ENCODE data around the gene LIME1.

- no peak for TF ChIP-seq E2F6 (IDR thresholded peaks at IDR 0.05)
- TF ChIP-seq RAD21 (IDR thresholded peaks at IDR 0.05 in 1 of 2, conservative IDR thresholded peaks at IDR 0.05 in 1 of 2; ENCODE audit: low read depth in 2 of 2, low read length in 2 of 2): no peak
- no peak for TF ChIP-seq CTCF (IDR thresholded peaks at IDR 0.05; ENCODE audit: control extremely low read depth in 1 of 3, insufficient read depth in 1 of 3, low read depth in 1 of 3, low read length in 3 of 3)
- TF ChIP-seq SIN3A (conservative IDR thresholded peaks at IDR 0.05 in 1 of 2, IDR thresholded peaks at IDR 0.05 in 1 of 2; ENCODE audit: low read depth in 1 of 2, low read length in 2 of 2): no peak
- no peak for TF ChIP-seq MAX (IDR thresholded peaks at IDR 0.05)
- TF ChIP-seq BRCA1 (IDR thresholded peaks at IDR 0.05; ENCODE audit: low read depth, low read length): no peak
- no peak for TF ChIP-seq POLR2A (IDR thresholded peaks at IDR 0.05; ENCODE audit: control extremely low read depth in 1 of 2, low read depth in 2 of 2, low read length in 2 of 2)
- no peak for TF ChIP-seq CREB1 (IDR thresholded peaks at IDR 0.05)
- TF ChIP-seq CHD2 (IDR thresholded peaks at IDR 0.05; ENCODE audit: low read length): no peak
Observed at GRCh38 chr20:63766695-63767426, 30.4 kb downstream of the LIME1 start.
